ENCODE results near the gene IL27RA. TPM values are rescaled to one million over a fixed set of nuclear protein-coding genes. Genes with fewer than 3 reads are reported as not detected.

IL27RA gene
- total RNA-seq, 1 experiment from 2014 or later: 6.0 TPM

DNA sequence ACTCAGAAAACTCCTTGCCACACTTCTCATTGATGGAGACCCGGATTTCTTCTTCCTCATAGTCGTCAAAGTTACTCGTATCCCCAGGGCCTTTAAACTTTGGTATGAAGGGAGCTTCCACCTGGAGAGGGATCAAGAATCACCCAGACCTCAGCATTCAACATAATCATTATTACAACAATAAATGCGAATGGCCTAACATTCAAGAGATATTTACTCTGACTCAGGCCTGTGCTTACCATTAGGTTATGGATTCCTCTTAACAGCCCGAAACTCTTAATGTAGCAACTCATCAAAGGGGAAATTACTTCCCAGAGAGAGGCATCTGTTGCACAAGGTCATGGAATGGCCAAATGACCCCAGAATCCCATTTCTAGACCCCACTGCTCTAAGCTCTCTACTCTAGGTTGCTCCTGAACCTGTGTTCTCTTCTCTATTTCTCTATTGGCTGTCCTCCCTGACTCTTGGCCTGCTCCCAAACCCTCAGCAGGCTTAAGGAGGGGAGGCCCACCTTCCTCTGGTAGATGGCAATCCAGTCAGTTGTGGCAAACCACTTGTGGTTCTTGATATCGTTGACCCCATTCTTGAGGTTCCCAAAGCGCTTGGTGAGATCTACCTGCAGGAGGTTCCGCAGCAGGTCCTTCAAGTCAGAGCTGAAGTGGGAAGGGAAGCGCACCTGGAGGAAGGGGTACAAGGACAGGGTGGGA lies 61.7 kb downstream of the IL27RA start:
- H3K36me3 ChIP-seq (ENCODE audit: insufficient read depth, low read length, poor library complexity, severe bottlenecking): peaks cover 13% of the 10 kb centered on the region
- BruUV-seq (replicated peaks): no TSS peak
- intact Hi-C loops (cut with micrococcal nuclease; ENCODE audit: unreplicated experiment): no loop called here
- POLR2A ChIA-PET (ENCODE audit: low non-redundant PET): no interaction called here
- peaks cover 8% of the 10 kb centered on the region for H3K9me3 ChIP-seq (ENCODE audit: low read depth, low read length, poor library complexity, severe bottlenecking)
- CTCF ChIA-PET: no interaction called here
- no peak overlapping the region for H3K27ac ChIP-seq (ENCODE audit: low read depth, low read length, poor library complexity, severe bottlenecking)
- DNase-seq (ENCODE audit: low spot score): no peak
- H3K4me1 ChIP-seq (ENCODE audit: insufficient read depth, low read length, poor library complexity, severe bottlenecking): no peaks in the 10 kb centered on the region
- H3K4me3 ChIP-seq (ENCODE audit: low read depth, low read length, poor library complexity, severe bottlenecking): no peak overlapping the region
- no peaks in the 10 kb centered on the region for H3K27me3 ChIP-seq (replicated peaks; ENCODE audit: insufficient read depth, low read depth, low read length, poor library complexity)
- TF ChIP-seq EZH2 (IDR thresholded peaks at IDR 0.05; ENCODE audit: borderline replicate concordance, low read depth, low read length, poor library complexity, severe bottlenecking): no peak
- TF ChIP-seq, protein P1, sequence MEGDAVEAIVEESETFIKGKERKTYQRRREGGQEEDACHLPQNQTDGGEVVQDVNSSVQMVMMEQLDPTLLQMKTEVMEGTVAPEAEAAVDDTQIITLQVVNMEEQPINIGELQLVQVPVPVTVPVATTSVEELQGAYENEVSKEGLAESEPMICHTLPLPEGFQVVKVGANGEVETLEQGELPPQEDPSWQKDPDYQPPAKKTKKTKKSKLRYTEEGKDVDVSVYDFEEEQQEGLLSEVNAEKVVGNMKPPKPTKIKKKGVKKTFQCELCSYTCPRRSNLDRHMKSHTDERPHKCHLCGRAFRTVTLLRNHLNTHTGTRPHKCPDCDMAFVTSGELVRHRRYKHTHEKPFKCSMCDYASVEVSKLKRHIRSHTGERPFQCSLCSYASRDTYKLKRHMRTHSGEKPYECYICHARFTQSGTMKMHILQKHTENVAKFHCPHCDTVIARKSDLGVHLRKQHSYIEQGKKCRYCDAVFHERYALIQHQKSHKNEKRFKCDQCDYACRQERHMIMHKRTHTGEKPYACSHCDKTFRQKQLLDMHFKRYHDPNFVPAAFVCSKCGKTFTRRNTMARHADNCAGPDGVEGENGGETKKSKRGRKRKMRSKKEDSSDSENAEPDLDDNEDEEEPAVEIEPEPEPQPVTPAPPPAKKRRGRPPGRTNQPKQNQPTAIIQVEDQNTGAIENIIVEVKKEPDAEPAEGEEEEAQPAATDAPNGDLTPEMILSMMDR (conservative IDR thresholded peaks at IDR 0.05; ENCODE audit: low read depth, low read length): no peak

DNA sequence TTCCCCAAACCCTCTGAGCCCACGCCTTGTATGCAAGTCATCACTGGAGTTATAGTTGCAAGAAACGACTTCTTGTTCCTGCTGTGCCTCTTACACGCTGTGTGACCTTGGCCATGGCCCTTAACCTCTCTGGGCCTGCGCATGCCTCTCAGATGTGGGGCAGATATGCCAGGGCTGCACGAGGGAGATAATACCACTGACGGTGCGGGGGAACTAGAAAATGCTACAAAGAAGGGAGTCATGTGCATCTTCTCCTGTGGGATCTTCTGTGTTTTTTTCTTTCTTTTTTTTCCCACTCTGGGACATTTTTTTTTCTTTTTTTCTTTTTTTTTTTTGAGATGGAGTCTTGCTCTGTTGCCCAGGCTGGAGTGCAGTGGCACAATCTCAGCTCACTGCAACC lies 63.3 kb downstream of the IL27RA start:
- H3K4me1 ChIP-seq (ENCODE audit: insufficient read depth, low read length, poor library complexity, severe bottlenecking): no peaks in the 10 kb centered on the region
- ChIA-PET CTCF (no interaction called here), POLR2A (ENCODE audit: low non-redundant PET) (no interaction called here)
- H3K36me3 ChIP-seq (ENCODE audit: insufficient read depth, low read length, poor library complexity, severe bottlenecking): peaks cover 4% of the 10 kb centered on the region
- H3K27ac ChIP-seq (ENCODE audit: low read depth, low read length, poor library complexity, severe bottlenecking): no peak overlapping the region
- no peak for DNase-seq (ENCODE audit: low spot score)
- BruUV-seq (replicated peaks): no TSS peak
- no peak overlapping the region for H3K4me3 ChIP-seq (ENCODE audit: low read depth, low read length, poor library complexity, severe bottlenecking)
- TF ChIP-seq, protein P1 (conservative IDR thresholded peaks at IDR 0.05; ENCODE audit: low read depth, low read length): no peak
- TF ChIP-seq EZH2 (IDR thresholded peaks at IDR 0.05; ENCODE audit: borderline replicate concordance, low read depth, low read length, poor library complexity, severe bottlenecking): no peak
- H3K9me3 ChIP-seq (ENCODE audit: low read depth, low read length, poor library complexity, severe bottlenecking): peaks cover 8% of the 10 kb centered on the region
- intact Hi-C loops (cut with micrococcal nuclease; ENCODE audit: unreplicated experiment): no loop called here
- H3K27me3 ChIP-seq (replicated peaks; ENCODE audit: insufficient read depth, low read depth, low read length, poor library complexity): no peaks in the 10 kb centered on the region

DNA sequence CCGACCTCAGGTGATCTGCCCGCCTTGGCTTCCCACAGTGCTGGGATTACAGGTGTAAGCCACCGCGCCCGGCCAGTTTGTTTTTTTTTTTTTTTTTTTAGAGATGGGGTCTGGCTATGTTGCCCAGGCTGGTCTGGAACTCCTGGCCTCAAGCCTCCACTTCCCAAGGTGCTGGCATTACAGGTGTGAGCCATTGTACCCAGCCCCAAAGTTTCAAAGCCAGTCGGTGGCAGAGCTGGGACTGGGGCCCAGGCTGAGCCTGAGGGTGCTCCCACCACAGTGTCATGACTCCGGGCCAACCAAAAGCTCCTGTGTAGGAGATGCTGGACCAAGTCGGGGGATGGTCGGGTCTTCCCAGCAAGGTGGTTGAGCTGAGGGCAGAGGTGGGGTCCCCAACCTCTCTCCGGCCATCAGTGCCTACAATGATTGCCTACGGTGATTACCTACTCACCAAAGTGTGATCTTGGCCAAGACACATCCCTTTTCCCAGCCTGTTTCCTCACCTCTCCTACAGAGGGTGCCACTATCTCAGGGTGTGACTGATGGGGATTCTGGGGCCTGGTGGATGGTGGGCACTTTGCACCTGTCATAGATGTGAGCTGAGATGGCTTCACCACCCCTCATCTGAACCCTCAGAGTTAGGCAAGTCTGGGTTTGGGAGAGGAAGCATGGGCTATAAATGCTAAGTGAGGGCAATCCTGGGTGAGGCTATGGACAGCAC lies 64.9 kb downstream of the IL27RA start:
- ChIA-PET CTCF (interaction anchor here (0.6 kb wide), 1 partner anchor 19 kb away, joined by 3 read pairs; no protein-coding TSS in a partner anchor), POLR2A (ENCODE audit: low non-redundant PET) (no interaction called here)
- no peak for DNase-seq (ENCODE audit: low spot score)
- no TSS peak for BruUV-seq (replicated peaks)
- Histone ChIP-seq H3K27ac (ENCODE audit: low read depth, low read length, poor library complexity, severe bottlenecking) (no peak overlapping the region), H3K36me3 (ENCODE audit: insufficient read depth, low read length, poor library complexity, severe bottlenecking) (peaks cover 8% of the 10 kb centered on the region), H3K4me1 (ENCODE audit: insufficient read depth, low read length, poor library complexity, severe bottlenecking) (no peaks in the 10 kb centered on the region), H3K4me3 (ENCODE audit: low read depth, low read length, poor library complexity, severe bottlenecking) (no peak overlapping the region), H3K9me3 (ENCODE audit: low read depth, low read length, poor library complexity, severe bottlenecking) (peaks cover 8% of the 10 kb centered on the region), H3K27me3 (replicated peaks; ENCODE audit: insufficient read depth, low read depth, low read length, poor library complexity) (no peaks in the 10 kb centered on the region)
- intact Hi-C loops (cut with micrococcal nuclease; ENCODE audit: unreplicated experiment): no loop called here
- no peak for TF ChIP-seq EZH2 (IDR thresholded peaks at IDR 0.05; ENCODE audit: borderline replicate concordance, low read depth, low read length, poor library complexity, severe bottlenecking)
- TF ChIP-seq, protein P1 (conservative IDR thresholded peaks at IDR 0.05; ENCODE audit: low read depth, low read length): peak; percentile 23; the same call in 1 of the 2 replicates

Data from A673 (cell line).